ENCODE results near the gene PYURF.

The PYURF gene

DNA sequence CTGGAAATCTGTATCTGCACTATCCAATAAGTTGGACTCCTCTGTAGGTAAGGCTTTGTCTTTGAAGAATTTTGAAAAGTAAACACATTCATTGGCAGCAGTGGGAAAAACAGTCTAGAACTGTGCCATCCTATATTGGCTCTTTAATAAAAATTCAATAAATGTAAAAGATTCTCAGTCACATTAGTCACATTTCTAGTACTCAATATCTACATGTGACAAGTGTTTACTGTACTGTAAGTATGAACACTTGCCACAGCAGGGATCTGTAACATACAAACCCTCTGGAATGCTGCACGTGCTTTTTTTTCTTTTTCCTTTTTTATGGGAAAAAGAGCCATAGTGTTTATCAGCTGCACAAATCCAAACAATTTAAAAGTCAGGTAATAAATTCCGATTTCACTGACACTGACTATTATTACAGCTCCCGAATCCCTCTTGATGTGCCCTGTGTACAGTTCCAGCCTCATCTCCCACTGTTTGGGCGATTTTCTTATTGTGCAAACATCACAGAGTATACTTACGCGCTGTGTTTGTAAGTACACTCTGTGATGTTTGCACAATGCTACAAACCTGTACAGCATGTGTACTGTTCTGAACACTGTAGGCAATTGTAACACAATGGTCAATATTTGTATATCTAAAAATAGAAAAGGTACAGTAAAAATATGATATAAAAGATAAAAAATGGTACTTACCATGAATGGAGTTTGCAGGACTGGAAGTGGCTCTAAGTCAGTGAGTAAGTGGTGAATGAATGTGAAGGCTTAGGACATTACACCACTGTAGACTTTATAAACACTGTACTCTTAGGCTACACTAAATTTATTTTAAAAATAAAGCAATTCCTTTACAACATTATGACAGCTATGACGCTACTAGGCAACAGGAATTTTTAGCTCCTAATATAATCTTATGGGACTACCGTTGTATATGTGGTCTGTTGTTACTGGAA is 8.7 kb downstream of the PYURF start:
- in situ Hi-C loops (cut with MboI; ENCODE audit: low sequenced_read_pairs) = loop anchor here (5.0 to 25.0 kb wide), 5 partner anchors 140 to 828 kb away; partner anchors contain the start of genes HERC6 and MEPE

DNA sequence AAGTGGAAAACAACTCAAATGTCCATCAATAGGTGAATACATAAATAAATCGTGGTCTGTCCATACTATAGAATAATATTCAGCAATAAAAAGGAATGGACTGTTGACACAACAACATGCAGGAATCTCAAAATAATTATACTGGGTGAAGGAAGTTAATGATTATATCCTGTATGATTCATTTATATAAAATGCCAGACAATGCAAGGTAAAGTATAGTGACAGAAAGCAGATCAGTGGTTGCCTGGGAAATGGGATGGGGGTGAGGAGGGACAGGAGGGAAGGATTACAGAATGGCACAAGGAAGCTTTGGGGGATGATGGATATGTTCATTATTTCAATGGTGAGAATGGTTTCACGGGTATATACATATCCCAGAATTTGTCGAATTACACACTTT is 12.3 kb downstream of the PYURF start:
- in situ Hi-C loops (cut with MboI; ENCODE audit: low sequenced_read_pairs) = loop anchor here (10.0 to 25.0 kb wide), 4 partner anchors 136 to 824 kb away; partner anchors contain the start of genes HERC6 and MEPE

- in situ Hi-C loops (cut with MboI; ENCODE audit: low sequenced_read_pairs) = loop anchor here (25.0 kb wide), 2 partner anchors 666 to 816 kb away; partner anchors contain the start of gene MEPE
These were observed 20.2 kb downstream of the PYURF start for GRCh38 chr4:88503344-88503743.

- in situ Hi-C loops (cut with MboI; ENCODE audit: low sequenced_read_pairs) = no loop called here
These were observed 25.6 kb downstream of the PYURF start for GRCh38 chr4:88497859-88498409.

- in situ Hi-C loops (cut with MboI; ENCODE audit: low sequenced_read_pairs) = no loop called here
These were observed 34.3 kb downstream of the PYURF start for GRCh38 chr4:88489100-88489761.

GRCh38 chr4:88481537-88481936 is 42.0 kb downstream of the PYURF start:
- in situ Hi-C loops (cut with MboI; ENCODE audit: low sequenced_read_pairs) = no loop called here

- in situ Hi-C loops (cut with MboI; ENCODE audit: low sequenced_read_pairs) = no loop called here
These were observed 45.3 kb downstream of the PYURF start for GRCh38 chr4:88478247-88478646.

DNA sequence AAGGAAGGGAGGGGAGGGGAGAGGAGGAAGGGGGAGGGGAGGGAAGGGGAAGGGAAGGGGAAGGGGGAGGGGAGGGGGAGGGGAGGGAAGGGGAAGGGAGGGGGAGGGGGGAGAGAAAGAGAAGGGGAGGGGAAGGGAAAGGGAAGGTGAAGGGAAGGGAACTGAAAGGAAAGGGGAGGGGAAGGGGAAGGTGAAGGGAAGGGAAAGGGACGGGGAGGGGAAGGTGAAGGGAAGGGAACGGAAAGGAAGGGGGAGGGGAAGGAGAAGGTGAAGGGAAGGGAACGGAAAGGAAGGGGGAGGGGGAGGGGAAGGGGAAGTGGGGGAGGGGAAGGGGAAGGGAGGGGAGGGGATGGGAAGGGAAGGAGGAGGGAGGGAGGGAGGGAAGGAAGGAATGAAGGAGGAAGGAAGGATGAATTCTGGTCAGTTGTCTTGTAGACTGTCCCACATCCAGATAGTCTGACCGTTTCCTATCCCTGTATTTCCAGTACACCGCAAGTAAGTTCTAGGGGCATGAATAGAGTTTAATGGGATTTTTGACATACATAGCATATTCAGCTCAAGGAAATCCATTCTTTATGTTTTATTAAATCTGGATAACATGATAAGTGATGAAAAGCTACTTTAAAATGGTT is 46.2 kb downstream of the PYURF start:
- in situ Hi-C loops (cut with MboI; ENCODE audit: low sequenced_read_pairs) = no loop called here
